ENCODE measurements around the gene BCO2.
A peak's percentile ranks its signal among the peaks of the same experiment; 100 is the strongest.
"Not testable (repeated sequence)": the region's sequence is repeated elsewhere in the genome, so short reads cannot be mapped to it uniquely, and the experiment has no call there.

BCO2 gene, protein sequence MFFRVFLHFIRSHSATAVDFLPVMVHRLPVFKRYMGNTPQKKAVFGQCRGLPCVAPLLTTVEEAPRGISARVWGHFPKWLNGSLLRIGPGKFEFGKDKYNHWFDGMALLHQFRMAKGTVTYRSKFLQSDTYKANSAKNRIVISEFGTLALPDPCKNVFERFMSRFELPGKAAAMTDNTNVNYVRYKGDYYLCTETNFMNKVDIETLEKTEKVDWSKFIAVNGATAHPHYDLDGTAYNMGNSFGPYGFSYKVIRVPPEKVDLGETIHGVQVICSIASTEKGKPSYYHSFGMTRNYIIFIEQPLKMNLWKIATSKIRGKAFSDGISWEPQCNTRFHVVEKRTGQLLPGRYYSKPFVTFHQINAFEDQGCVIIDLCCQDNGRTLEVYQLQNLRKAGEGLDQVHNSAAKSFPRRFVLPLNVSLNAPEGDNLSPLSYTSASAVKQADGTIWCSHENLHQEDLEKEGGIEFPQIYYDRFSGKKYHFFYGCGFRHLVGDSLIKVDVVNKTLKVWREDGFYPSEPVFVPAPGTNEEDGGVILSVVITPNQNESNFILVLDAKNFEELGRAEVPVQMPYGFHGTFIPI

DNA sequence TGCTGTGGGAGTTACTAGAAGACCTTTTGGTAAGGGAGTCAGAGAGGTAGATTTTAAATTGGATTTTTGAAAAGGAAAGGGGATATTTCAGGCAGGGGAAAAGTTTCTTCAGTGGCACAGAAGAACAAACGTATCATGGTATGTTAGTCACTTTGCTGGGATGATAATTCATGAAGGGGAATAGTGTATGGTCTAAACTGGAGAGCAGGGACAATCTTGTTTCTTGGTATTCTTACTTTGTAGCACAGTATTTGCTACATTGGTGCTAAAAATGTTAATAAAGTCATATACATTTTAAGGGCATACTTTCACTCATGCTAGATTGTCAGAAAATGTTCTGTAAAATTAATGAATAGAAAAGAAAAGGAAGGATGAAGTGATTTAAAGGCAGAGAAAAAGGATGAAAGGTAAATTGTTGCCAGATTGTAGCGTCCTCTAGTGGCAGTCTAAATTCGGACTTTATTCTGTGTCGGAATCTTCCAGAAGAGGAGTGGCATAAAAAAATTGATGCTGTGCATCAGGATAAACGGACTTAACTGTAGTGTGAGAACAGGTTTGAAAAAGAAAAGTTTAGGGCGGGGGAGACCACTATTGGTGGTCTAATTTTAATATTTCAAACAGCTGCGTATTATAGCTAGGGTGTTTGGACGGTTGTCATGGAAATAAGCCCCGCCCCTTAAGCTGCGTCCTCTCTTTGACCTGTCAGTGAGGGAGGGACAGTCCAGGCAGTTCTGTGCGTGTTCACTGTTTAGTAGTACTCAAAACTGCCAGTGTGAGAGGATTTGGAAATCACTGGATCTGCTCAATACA is at the start of gene BCO2:
Gene BCO2 (plus strand): TSS at position 724 of the 810 bp plus-strand sequence. CDS start 90 bp downstream, outside the sequence.
- DNase-seq (ENCODE audit: low spot score), result peak; percentile 27

GRCh38 chr11:112127056-112127455 is 48.3 kb upstream of the BCO2 start:
- no peak for DNase-seq (ENCODE audit: low spot score)

DNA sequence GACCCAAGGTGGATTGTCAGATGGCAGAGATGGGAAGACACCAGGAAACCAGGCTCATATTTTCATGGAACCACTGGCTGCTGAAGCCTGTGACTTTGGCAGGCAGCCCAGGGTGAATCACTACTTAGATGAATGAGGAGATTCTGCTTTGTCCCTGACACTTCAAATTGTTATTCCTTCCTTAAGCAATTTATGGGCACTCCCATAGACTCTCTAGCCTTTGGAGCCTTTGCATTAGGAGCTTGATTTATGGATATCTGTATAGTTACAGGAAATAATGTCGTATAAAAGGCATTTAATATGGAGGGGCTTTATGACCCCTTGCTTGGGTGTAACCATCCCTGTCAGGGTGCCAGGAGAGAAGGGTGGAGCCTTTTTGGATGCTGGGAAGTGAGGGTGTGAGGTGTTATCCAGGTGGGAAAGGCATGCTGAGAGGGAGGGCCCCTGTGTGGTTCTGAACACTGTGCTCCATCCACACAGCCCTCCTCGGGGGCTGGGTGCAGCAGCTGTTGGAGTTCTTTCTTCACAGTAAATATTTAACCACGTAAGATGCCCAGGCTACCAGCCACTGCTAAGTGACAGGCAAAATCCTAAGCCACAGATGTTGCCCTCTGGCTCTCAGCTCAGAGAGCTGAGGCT is 46.7 kb upstream of the BCO2 start:
- DNase-seq (ENCODE audit: low spot score), result no peak

- DNase-seq (ENCODE audit: low spot score), result no peak
Measured at GRCh38 chr11:112129656-112130055, 45.7 kb upstream of the BCO2 start.

DNA sequence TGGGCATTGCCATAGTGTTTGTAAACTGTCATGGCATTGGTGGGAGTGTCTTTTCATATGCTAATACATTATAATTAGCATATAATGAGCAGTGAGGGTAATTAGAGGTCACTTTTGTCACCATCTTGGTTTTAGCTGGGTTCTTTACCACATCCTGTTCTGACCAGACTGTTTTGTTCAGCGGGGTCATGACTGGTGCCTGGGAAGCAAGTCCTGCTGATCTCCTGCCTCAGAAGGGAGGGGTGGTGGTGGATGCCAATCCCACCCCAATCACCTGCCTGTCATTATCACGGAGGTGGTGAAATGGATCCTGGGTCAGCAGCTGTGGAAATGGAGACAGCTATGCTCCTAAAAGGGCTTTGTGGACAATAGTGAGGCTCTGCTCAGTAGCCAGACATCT is 42.6 kb upstream of the BCO2 start:
- no peak for DNase-seq (ENCODE audit: low spot score)

GRCh38 chr11:112134473-112134872 is 40.8 kb upstream of the BCO2 start:
- no peak for DNase-seq (ENCODE audit: low spot score)

DNA sequence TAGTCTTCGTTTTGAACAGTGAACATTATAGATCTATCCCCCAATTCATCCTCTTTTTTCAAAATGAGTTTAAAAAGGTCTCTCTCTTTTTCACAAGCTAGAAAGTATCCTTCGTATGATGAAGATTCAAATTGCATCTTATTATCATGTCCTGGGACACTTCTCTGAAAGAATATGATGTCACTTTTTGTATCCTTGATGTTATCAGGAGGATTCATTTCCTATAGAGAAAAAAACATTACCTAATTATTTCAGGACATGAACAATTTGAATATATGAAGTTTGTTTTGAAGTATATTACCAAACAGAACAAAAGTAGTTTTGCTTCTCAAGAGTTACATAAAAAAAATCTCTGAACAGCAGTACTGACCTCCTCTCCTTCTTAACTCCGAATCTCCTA is 31.7 kb upstream of the BCO2 start:
- DNase-seq (ENCODE audit: low spot score), result no peak

- no peak for DNase-seq (ENCODE audit: low spot score)
Measured at GRCh38 chr11:112150517-112150916, 24.8 kb upstream of the BCO2 start.

- DNase-seq (ENCODE audit: low spot score), result no peak
Measured at GRCh38 chr11:112156153-112156955, 19.0 kb upstream of the BCO2 start.

GRCh38 chr11:112156956-112157766 is 18.2 kb upstream of the BCO2 start:
- DNase-seq (ENCODE audit: low spot score), result no peak

DNA sequence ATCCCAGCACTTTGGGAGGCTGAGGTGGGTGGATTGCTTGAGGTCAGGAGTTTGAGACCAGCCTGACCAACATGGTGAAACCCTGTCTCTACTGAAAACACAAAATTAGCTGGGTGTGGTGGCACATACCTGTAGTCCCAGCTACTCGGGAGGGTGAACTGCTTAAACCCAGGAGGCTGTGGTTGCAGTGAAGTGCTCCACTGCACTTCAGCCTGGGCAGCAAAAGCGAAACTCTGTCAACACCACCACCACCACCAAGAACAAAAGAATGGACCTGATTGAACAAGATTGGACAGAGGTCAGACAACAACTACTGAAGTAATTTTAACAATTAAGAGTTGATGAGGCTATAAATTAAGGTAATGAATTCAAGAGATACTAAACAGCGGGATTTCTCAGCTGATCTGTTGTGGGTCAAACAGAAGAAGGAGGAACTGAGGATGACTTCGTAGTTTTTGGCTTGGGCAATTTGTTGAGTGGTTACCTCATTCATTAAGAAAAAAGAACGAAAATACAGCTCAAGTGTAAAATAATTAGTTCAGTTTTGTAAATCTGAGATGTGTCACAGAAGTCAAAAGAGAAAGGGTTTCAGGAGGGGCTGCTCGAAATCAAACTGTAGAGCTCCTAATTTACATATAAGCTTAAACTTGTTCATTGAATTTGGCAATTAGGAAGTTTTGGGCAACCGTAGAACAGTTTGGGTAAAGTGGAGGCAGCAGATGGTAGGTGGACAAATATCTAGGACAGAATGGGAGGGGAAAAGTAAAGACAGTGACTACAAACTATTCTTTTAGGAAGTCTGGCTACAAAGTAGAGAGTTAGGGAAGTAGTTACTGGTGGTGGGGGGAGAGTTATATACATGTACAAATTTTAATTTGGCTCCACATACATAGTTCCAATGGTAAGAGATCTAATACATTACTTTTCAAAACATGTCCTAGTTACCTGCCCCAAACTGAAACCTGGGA is 15.9 kb upstream of the BCO2 start:
- DNase-seq (ENCODE audit: low spot score), result no peak

GRCh38 chr11:112160091-112160848 is 15.0 kb upstream of the BCO2 start:
- no peak for DNase-seq (ENCODE audit: low spot score)

DNA sequence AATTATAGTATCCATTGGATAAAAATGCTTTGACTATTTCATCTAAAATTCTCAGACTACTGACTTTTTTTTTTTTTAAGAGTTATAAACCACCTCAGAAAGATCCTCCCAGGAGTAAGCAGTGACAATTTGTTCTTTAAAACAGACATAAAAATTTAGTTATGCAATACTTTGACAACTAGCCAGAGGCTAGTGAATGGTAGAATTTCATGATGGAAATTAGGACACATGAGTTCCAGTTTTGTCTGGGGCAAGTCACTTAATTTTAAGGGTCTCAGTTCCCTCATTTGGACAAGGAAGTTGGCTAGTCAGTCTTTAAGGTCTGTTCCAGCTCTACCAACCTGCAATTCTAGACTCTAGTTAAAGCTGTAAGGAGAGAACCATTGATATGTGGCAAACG is 14.3 kb upstream of the BCO2 start:
- DNase-seq (ENCODE audit: low spot score), result no peak

DNA sequence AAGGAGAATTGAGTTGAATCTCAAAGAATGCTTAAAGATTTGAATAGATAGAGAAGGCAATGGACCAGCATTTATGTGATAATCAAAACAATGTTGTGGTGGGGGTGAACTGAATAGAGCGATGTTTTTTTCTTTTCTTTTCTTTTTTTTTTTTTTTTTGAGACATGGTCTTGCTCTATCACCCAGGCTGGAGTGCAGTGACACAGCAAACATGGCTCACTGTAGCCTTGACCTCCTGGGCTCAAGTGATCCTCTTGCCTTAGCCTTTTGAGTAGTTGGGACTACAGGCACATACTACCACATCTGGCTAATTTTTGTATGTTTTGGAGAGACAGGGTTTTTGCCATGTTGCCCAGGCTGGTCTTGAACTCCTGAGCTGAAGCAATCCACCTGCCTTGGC is 13.1 kb upstream of the BCO2 start:
- not testable (repeated sequence) for DNase-seq (ENCODE audit: low spot score)

DNA sequence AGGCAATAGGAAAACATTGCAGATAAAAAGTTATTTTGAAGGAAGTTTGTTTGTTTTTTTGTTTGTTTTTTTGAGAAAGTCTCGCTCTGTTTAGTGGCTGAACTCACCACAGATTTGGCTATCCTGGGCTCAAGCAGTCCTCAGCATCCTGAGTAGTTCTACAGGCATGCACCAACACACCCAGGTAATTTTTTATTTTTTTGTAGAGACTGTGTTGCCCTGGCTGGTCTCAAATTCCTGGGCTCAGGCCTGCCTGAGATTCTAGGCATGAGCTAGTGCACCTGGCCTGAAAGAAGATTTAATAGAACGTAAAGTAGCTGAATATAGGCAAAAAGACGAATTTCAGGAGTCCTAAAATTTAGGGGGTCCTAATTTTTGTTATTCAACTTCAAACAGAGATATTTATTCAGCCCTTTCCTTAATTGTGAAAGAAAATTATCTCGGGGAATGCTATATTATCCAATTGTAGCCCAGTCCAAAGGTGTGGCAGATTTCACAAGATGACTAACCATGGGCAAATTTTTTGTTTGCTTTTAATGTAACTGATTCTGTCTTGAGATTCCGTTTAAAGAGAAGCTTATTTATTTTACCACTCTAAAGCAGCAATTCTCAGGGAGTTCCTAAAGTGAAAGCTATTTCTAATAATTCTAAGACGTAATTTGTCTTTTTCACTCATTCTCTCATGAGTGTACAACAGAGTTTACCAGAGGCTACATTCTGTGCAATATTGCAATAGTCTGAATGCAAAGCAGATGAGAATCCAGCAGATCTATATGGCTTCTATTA is 12.4 kb upstream of the BCO2 start:
- no peak for DNase-seq (ENCODE audit: low spot score)

DNA sequence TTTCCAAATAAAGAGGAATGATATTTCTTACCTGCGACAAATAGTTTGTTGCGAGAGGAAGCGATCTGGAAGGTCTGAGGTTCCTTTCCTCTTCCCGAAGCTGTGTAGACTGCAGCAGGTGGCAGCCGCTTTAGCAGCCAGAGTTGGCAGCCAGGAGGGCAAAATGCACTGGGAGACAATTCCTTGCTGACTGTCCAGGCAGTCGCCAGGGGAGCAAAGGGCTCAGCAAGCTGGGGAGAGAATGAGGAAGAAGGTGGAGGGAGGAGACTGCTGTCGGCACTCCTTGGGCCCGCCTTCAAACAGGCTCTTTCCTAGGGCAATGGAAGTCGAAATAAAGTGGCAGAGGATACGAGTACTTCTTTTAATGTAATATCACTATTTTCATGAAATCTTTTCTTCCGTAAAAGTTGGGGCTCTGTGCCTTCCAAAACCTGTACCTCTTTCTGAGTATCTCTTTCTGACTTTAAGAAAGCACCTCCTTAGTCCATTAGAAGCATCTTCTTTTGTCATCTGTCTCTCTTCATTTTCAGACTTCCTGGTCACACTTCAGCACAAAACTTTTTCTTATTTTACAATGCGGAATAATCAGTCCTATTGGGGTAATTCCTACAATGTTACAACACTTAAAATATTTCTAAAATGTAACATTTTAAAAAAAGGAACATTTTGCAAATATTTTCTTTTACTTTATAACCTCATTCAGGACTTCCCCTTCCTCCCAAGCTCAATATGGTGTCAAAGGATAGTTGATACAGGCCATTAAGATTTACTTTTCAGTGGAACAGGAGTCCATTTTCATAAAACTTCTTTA is 11.2 kb upstream of the BCO2 start, which contains the start of gene IL18:
Gene IL18 (minus strand): TSS at position 220 of the 811 bp plus-strand sequence. CDS start 9,041 bp downstream, outside the sequence.
- no peak for DNase-seq (ENCODE audit: low spot score)

DNA sequence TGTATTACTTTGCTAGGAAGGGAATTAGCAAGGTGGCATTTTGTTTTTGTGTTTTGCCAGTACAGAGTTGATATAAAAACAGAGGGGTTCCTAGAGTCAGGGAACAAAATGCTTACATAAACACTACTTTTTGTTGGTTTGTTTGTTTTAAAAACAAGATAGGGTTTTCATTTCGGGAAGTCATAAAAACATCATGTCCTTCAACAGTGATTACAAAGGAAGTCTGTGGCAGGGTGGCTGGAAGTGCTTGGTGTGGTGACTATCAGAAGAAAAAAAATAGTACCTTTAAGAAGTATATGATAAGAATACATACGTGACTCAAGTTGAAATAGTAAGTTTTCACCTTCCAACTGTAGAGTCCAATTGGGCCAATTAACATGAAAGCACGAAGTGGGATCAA is 10.3 kb upstream of the BCO2 start:
- DNase-seq (ENCODE audit: low spot score), result no peak
